ENCODE data around the gene SEC61B. TPM values are rescaled to one million over a fixed set of nuclear protein-coding genes. Genes with fewer than 3 reads are reported as not detected.

Gene SEC61B
- total RNA-seq, 1 donor from 2014 or later: 83.7 TPM

DNA sequence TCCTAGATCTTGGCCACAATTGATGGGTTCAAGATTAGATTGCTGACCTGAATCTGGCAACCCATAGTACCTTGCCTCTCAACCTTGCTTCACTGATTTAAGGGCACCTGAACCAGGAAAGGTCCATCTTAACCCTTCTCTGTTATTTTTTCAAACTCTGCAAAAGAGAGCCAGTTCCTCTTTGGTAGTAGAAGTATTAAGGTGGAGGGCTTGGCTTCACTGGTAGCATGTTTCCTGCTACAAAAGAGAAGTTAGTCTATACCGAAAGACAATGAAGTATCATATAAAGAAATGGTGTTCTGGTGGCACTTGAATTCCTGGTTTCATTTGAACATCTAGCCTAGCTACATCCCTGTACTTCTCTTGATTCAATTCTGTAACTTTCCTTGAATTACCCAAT is 8.9 kb upstream of the SEC61B start:
- no peaks in the 10 kb centered on the region for H3K27me3 Mint-ChIP-seq (ENCODE audit: insufficient read depth, low read depth)
- H3K27ac Mint-ChIP-seq: no peak overlapping the region
- no peaks in the 10 kb centered on the region for H3K27me3 ChIP-seq
- H2AFZ ChIP-seq (replicated peaks): no peak overlapping the region
- peaks cover 13% of the 10 kb centered on the region for H4K20me1 ChIP-seq (ENCODE audit: low read depth)
- no peak for TF ChIP-seq EZH2phosphoT487 (IDR thresholded peaks at IDR 0.05)
- TF ChIP-seq, protein P1, sequence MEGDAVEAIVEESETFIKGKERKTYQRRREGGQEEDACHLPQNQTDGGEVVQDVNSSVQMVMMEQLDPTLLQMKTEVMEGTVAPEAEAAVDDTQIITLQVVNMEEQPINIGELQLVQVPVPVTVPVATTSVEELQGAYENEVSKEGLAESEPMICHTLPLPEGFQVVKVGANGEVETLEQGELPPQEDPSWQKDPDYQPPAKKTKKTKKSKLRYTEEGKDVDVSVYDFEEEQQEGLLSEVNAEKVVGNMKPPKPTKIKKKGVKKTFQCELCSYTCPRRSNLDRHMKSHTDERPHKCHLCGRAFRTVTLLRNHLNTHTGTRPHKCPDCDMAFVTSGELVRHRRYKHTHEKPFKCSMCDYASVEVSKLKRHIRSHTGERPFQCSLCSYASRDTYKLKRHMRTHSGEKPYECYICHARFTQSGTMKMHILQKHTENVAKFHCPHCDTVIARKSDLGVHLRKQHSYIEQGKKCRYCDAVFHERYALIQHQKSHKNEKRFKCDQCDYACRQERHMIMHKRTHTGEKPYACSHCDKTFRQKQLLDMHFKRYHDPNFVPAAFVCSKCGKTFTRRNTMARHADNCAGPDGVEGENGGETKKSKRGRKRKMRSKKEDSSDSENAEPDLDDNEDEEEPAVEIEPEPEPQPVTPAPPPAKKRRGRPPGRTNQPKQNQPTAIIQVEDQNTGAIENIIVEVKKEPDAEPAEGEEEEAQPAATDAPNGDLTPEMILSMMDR (IDR thresholded peaks at IDR 0.05): no peak
- no peak for TF ChIP-seq EZH2 (IDR thresholded peaks at IDR 0.05)
- peaks cover 7% of the 10 kb centered on the region for H3K9me3 Mint-ChIP-seq
- peaks cover 20% of the 10 kb centered on the region for H3K79me2 ChIP-seq (ENCODE audit: low read depth)
- no peak overlapping the region for H3K9ac ChIP-seq
- H3K4me1 Mint-ChIP-seq: no peaks in the 10 kb centered on the region
- H3K27ac ChIP-seq: no peak overlapping the region
- no peak for DNase-seq (ENCODE audit: low spot score)
- H3K4me3 Mint-ChIP-seq: no peak overlapping the region
- peaks cover 31% of the 10 kb centered on the region for H3K36me3 Mint-ChIP-seq
- H3F3A ChIP-seq (ENCODE audit: low read depth): no peaks in the 10 kb centered on the region
- no peaks in the 10 kb centered on the region for H3K4me1 ChIP-seq
- no peak overlapping the region for H3K4me3 ChIP-seq
- H3K4me2 ChIP-seq: no peak overlapping the region
- no peaks in the 10 kb centered on the region for H3K9me3 ChIP-seq (ENCODE audit: low read depth)
- no peaks in the 10 kb centered on the region for H3K36me3 ChIP-seq

DNA sequence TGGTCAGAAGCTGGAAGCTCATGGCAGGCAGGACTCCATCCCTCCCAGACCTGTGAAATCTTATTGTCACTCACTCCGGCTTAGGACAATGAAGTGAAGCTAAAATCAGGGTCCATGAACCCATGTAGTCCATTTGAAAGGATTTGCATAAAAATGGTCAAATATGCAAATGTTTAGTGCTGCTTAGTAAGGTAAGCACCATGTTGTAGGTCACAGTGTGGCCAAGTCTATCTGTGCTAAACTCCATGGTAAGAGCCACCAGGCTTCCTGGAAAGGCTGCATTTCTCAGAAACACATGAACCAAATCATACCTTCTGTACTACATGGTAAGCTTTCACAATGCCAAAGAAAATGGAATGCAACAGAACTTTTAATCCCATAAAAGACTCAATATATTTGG is 6.0 kb upstream of the SEC61B start:
- H3K9me3 Mint-ChIP-seq: peaks cover 4% of the 10 kb centered on the region
- Histone ChIP-seq H3K4me2 (no peak overlapping the region), H3K9me3 (ENCODE audit: low read depth) (no peaks in the 10 kb centered on the region), H2AFZ (replicated peaks) (no peak overlapping the region), H3K27me3 (no peaks in the 10 kb centered on the region), H3K79me2 (ENCODE audit: low read depth) (peaks cover 48% of the 10 kb centered on the region), H3F3A (ENCODE audit: low read depth) (no peaks in the 10 kb centered on the region), H3K4me3 (no peak overlapping the region), H3K36me3 (no peaks in the 10 kb centered on the region), H3K4me1 (peaks cover 11% of the 10 kb centered on the region), H3K27ac (no peak overlapping the region), H4K20me1 (ENCODE audit: low read depth) (peaks cover 40% of the 10 kb centered on the region), H3K9ac (no peak overlapping the region)
- no peak overlapping the region for H3K4me3 Mint-ChIP-seq
- TF ChIP-seq, protein P1 (IDR thresholded peaks at IDR 0.05): no peak
- TF ChIP-seq EZH2phosphoT487 (IDR thresholded peaks at IDR 0.05) (no peak), EZH2 (IDR thresholded peaks at IDR 0.05) (no peak)
- no peaks in the 10 kb centered on the region for H3K27me3 Mint-ChIP-seq (ENCODE audit: insufficient read depth, low read depth)
- H3K27ac Mint-ChIP-seq: no peak overlapping the region
- peaks cover 35% of the 10 kb centered on the region for H3K36me3 Mint-ChIP-seq
- peaks cover 14% of the 10 kb centered on the region for H3K4me1 Mint-ChIP-seq
- DNase-seq (ENCODE audit: low spot score): no peak

DNA sequence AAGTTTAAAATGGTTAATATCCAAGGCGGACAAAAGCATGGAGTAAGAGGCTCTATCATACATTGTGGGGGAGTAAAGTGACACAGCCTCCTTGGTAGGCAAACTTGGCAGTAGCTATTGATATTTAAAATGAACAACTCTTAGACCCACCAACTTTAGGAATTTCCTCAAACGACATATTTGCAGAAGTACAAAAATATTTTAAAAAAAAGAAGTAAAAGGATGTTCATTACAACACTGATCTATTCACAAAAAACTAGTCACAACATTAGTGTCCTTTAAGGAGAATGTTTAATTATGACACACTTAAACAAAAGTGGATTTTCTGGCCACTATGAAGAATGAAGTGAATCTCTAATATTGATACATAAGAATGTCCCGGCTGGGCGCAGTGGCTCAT is 2.1 kb upstream of the SEC61B start:
- DNase-seq (ENCODE audit: low spot score): no peak
- H3K9me3 Mint-ChIP-seq: no peaks in the 10 kb centered on the region
- peaks cover 27% of the 10 kb centered on the region for H3K4me1 Mint-ChIP-seq
- peak overlapping the region; percentile 96 for H3K4me3 ChIP-seq
- H3F3A ChIP-seq (ENCODE audit: low read depth): no peaks in the 10 kb centered on the region
- no peak overlapping the region for H3K27ac Mint-ChIP-seq
- no peaks in the 10 kb centered on the region for H3K27me3 ChIP-seq
- TF ChIP-seq, protein P1 (IDR thresholded peaks at IDR 0.05): no peak
- no peak for TF ChIP-seq EZH2phosphoT487 (IDR thresholded peaks at IDR 0.05)
- no peak for TF ChIP-seq EZH2 (IDR thresholded peaks at IDR 0.05)
- H4K20me1 ChIP-seq (ENCODE audit: low read depth): peaks cover 53% of the 10 kb centered on the region
- H3K9ac ChIP-seq: no peak overlapping the region
- peaks cover 83% of the 10 kb centered on the region for H3K79me2 ChIP-seq (ENCODE audit: low read depth)
- peaks cover 28% of the 10 kb centered on the region for H3K36me3 Mint-ChIP-seq
- H3K27me3 Mint-ChIP-seq (ENCODE audit: insufficient read depth, low read depth): no peaks in the 10 kb centered on the region
- no peak overlapping the region for H2AFZ ChIP-seq (replicated peaks)
- peak overlapping the region; percentile 71 for H3K4me3 Mint-ChIP-seq
- no peak overlapping the region for H3K27ac ChIP-seq
- peak overlapping the region; percentile 93 for H3K4me2 ChIP-seq
- H3K4me1 ChIP-seq: peaks cover 17% of the 10 kb centered on the region
- no peaks in the 10 kb centered on the region for H3K36me3 ChIP-seq
- no peaks in the 10 kb centered on the region for H3K9me3 ChIP-seq (ENCODE audit: low read depth)

Data from neural progenitor cell (in vitro differentiated cells).